Fibroblast of lung (primary cell): ENCODE measurements around the gene PDCD4. TPM values are rescaled to one million over a fixed set of nuclear protein-coding genes. Genes with fewer than 3 reads are reported as not detected.

ENCODE experiments used
- DNase-seq, 2 donors: peaks; one replicate each; pipeline versions ENCODE4 v3.0.0 to v3.0.0-alpha.2; 2010; ENCODE audit warnings: low read depth in 2 of 2
- H2AFZ ChIP-seq: 2 replicates; pipeline ENCODE4 v1.5.1; 2012; ENCODE audit warnings: low read length, control low read depth, inconsistent platforms
- H3K27ac ChIP-seq: 2 replicates; pipeline ENCODE4 v1.5.1; 2011; ENCODE audit warnings: low read length, control low read depth; ENCODE audit not compliant: insufficient read depth
- H3K27me3 ChIP-seq: 2 replicates; pipeline ENCODE4 v1.5.1; 2011; ENCODE audit warnings: mild to moderate bottlenecking, low read length; ENCODE audit not compliant: control insufficient read depth, insufficient read depth
- H3K36me3 ChIP-seq: 2 replicates; pipeline ENCODE4 v1.5.1; 2011; ENCODE audit warnings: low read length; ENCODE audit not compliant: control insufficient read depth, insufficient read depth
- H3K4me1 ChIP-seq: 2 replicates; pipeline ENCODE4 v1.5.1; 2011; ENCODE audit warnings: low read length; ENCODE audit not compliant: control insufficient read depth, insufficient read depth; ENCODE audit errors: extremely low read depth
- H3K4me2 ChIP-seq: 2 replicates; pipeline ENCODE4 v1.5.1; 2011; ENCODE audit warnings: low read length, control low read depth; ENCODE audit not compliant: insufficient read depth; ENCODE audit errors: extremely low read depth
- H3K4me3 ChIP-seq, 4 experiments: fragments of 200-600 bp in 1 of 4; sonication (generic) in 1 of 4; replicated peaks in 1 of 4; 2 replicates each; pipeline ENCODE4 v1.5.1; 2011 to 2016; ENCODE audit warnings: low read length in 4 of 4, low read depth in 3 of 4, mild to moderate bottlenecking in 3 of 4, control low read depth in 2 of 4, inconsistent platforms in 1 of 4, mixed read lengths in 1 of 4; ENCODE audit not compliant: insufficient read depth in 1 of 4; ENCODE audit errors: control extremely low read depth in 1 of 4
- H3K79me2 ChIP-seq: 2 replicates; pipeline ENCODE4 v1.5.1; 2012; ENCODE audit warnings: mild to moderate bottlenecking, low read length, inconsistent platforms; ENCODE audit not compliant: control insufficient read depth, insufficient read depth
- H3K9ac ChIP-seq: 2 replicates; pipeline ENCODE4 v1.5.1; 2011; ENCODE audit warnings: mild to moderate bottlenecking, low read length, control low read depth; ENCODE audit not compliant: insufficient read depth
- H3K9me3 ChIP-seq: 2 replicates; pipeline ENCODE4 v1.5.1; 2012; ENCODE audit warnings: low read depth, low read length; ENCODE audit not compliant: control insufficient read depth, insufficient read depth
- H4K20me1 ChIP-seq: 2 replicates; pipeline ENCODE4 v1.5.1; 2011; ENCODE audit warnings: low read length; ENCODE audit not compliant: control insufficient read depth, insufficient read depth; ENCODE audit errors: extremely low read depth
- CTCF ChIP-seq, 2 donors: IDR thresholded peaks in 1 of 2; conservative IDR thresholded peaks in 1 of 2; 1 replicate in 1 of 2; 2 replicates in 1 of 2; pipeline ENCODE4 v1.5.1; 2011 to 2012; ENCODE audit warnings: low read length in 2 of 2, control low read depth in 1 of 2, inconsistent platforms in 1 of 2, low read depth in 1 of 2, mild to moderate bottlenecking in 1 of 2
- EZH2 ChIP-seq: IDR thresholded peaks from 2 replicates; pipeline ENCODE4 v1.5.1; 2012; ENCODE audit warnings: low read length, control low read depth, mild to moderate bottlenecking; ENCODE audit errors: missing control alignments
- polyA plus RNA-seq, 2 donors: library from polyadenylated mRNA; depleted of rRNA in 1 of 2; stranded (reverse) in 1 of 2; unstranded in 1 of 2; fragments of >200 nt; gene quantifications; 2 replicates each; pipeline ENCODE4 v1.2.1, GENCODE V29; 2011 to 2012; ENCODE audit warnings: missing spikeins in 1 of 2
- total RNA-seq: library from RNA; depleted of rRNA; stranded (reverse); fragments of >200 nt; gene quantifications from 2 replicates; pipeline ENCODE4 v1.2.1, GENCODE V29; 2014

Gene PDCD4
- total and polyA plus RNA-seq, 2 donors (not counting 1 experiment from before 2014, with no cell fraction given), result 54.6 to 83.7 TPM

GRCh38 chr10:110881247-110881646 is 9.5 kb downstream of the PDCD4 start:
- Histone ChIP-seq H3K4me2 (no peak overlapping the region), H3K36me3 (no peaks in the 10 kb centered on the region), H3K9ac (no peak overlapping the region), H3K79me2 (no peaks in the 10 kb centered on the region), H3K9me3 (no peaks in the 10 kb centered on the region), H4K20me1 (no peaks in the 10 kb centered on the region), H3K27ac (no peak overlapping the region), H3K4me1 (peaks cover 2% of the 10 kb centered on the region), H3K27me3 (no peaks in the 10 kb centered on the region), H3K4me3 (no peak overlapping the region), H2AFZ (no peak overlapping the region)
- TF ChIP-seq EZH2 (no peak), CTCF (conservative IDR thresholded peaks at IDR 0.05 in 1 of 2, IDR thresholded peaks at IDR 0.05 in 1 of 2; ENCODE audit: low read depth in 1 of 2, low read length in 2 of 2) (no peak)
- DNase-seq, result no peak

GRCh38 chr10:110881905-110882304 is 10.2 kb downstream of the PDCD4 start:
- H3K79me2 ChIP-seq, result no peaks in the 10 kb centered on the region
- no peak overlapping the region for H3K4me3 ChIP-seq
- TF ChIP-seq CTCF (conservative IDR thresholded peaks at IDR 0.05 in 1 of 2, IDR thresholded peaks at IDR 0.05 in 1 of 2; ENCODE audit: low read depth in 1 of 2, low read length in 2 of 2), result no peak
- peaks cover 2% of the 10 kb centered on the region for H3K4me1 ChIP-seq
- H3K27me3 ChIP-seq, result no peaks in the 10 kb centered on the region
- H4K20me1 ChIP-seq, result no peaks in the 10 kb centered on the region
- no peak for DNase-seq
- H3K9me3 ChIP-seq, result no peaks in the 10 kb centered on the region
- H2AFZ ChIP-seq, result no peak overlapping the region
- no peaks in the 10 kb centered on the region for H3K36me3 ChIP-seq
- H3K9ac ChIP-seq, result no peak overlapping the region
- no peak overlapping the region for H3K27ac ChIP-seq
- H3K4me2 ChIP-seq, result no peak overlapping the region

- no peak for DNase-seq
- Histone ChIP-seq H3K27me3 (no peaks in the 10 kb centered on the region), H3K27ac (no peak overlapping the region), H2AFZ (no peak overlapping the region), H3K36me3 (no peaks in the 10 kb centered on the region), H3K9me3 (no peaks in the 10 kb centered on the region), H4K20me1 (no peaks in the 10 kb centered on the region), H3K4me3 (peak overlapping the region in 2 of 4 experiments; percentile 7 to 40), H3K79me2 (no peaks in the 10 kb centered on the region), H3K4me2 (peak overlapping the region; percentile 51), H3K9ac (no peak overlapping the region), H3K4me1 (peaks cover 2% of the 10 kb centered on the region)
- no peak for TF ChIP-seq EZH2
- TF ChIP-seq CTCF (conservative IDR thresholded peaks at IDR 0.05 in 1 of 2, IDR thresholded peaks at IDR 0.05 in 1 of 2; ENCODE audit: low read depth in 1 of 2, low read length in 2 of 2), result no peak
These were observed 12.2 kb downstream of the PDCD4 start for GRCh38 chr10:110883924-110884323.
